ENCODE results near the gene LRRC42.
"Not testable (repeated sequence)": the region's sequence is repeated elsewhere in the genome, so short reads cannot be mapped to it uniquely, and the experiment has no call there.

DNA sequence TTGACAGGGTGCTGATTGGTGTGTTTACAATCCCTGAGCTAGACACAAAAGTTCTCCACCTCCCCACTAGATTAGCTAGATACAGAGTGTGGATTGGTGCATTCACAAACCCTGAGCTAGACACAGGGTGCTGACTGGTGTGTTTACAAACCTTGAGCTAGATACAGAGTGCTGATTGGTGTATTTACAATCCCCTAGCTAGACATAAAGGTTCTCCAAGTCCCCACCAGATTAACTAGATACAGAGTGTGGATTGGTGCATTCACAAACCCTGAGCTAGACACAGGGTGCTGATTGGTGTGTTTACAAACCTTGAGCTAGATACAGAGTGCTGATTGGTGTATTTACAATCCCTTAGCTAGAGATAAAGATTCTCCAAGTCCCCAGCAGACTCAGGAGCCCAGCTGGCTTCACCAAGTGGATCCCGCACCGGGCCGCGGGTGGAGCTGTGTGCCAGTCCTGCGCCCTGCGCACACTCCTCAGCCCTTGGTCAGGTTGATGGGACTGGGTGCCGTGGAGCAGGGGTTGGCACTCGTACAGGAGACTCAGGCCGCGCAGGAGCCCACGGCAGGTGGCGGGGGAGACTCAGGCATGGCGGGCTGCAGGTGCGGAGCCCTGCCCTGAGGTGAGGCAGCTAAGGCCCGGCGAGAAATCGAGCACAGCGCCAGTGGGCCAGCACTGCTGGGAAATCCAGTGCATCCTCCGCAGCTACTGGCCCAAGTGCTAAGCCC lies 57.8 kb downstream of the LRRC42 start:
- not testable (repeated sequence) for TF ChIP-seq POLR2A (IDR thresholded peaks at IDR 0.05; ENCODE audit: low read length); GATA1 (IDR thresholded peaks at IDR 0.05; ENCODE audit: low read depth, low read length)

All from erythroblast (primary cell).